Naive thymus-derived CD4-positive, alpha-beta T cell (primary cell): ENCODE data around the gene ZC3HAV1. TPM values are rescaled to one million over a fixed set of nuclear protein-coding genes. Genes with fewer than 3 reads are reported as not detected.

ENCODE experiments used
- ATAC-seq: fragments of 150-1000 bp; cut with Tn5 transposase; 2 replicates; pipeline ENCODE4 v1.10.0; 2021; ENCODE audit warnings: mild to moderate bottlenecking, moderate library complexity
- CTCF ChIA-PET: fragments of 350-600 bp; sonication (Branson Sonifier 250); formaldehyde crosslinking; loops from one replicate; lab custom pipeline; 2021; ENCODE audit warnings: antibody characterized with exemption; lab: Charles Lee
- POLR2A ChIA-PET: fragments of 350-600 bp; sonication (Branson Sonifier 250); formaldehyde crosslinking; loops from one replicate; lab custom pipeline; 2021; ENCODE audit warnings: antibody characterized with exemption, inconsistent platforms; lab: Charles Lee
- DNase-seq, 9 donors: peaks; one replicate each; pipeline versions ENCODE4 v3.0.0 to v3.0.0-alpha.2; 2020 to 2022; ENCODE audit warnings: mixed read lengths in 1 of 9
- H3K27ac ChIP-seq: one replicate; pipeline ENCODE4 v1.7.0; 2013; ENCODE audit warnings: mild to moderate bottlenecking, low read depth, low read length, moderate library complexity
- H3K27me3 ChIP-seq, 2 donors: one replicate each; pipeline ENCODE4 v1.7.0; 2013; ENCODE audit warnings: low read length in 2 of 2, mild to moderate bottlenecking in 2 of 2, moderate library complexity in 2 of 2; ENCODE audit not compliant: control insufficient read depth in 2 of 2, insufficient read depth in 2 of 2
- H3K36me3 ChIP-seq, 3 experiments: 1 replicate in 2 of 3; 2 replicates in 1 of 3; pipeline ENCODE4 v1.7.0; 2013; ENCODE audit warnings: low read length in 3 of 3, mild to moderate bottlenecking in 3 of 3, moderate library complexity in 1 of 3; ENCODE audit not compliant: insufficient read depth in 3 of 3, control insufficient read depth in 2 of 3
- H3K4me1 ChIP-seq, 2 donors: one replicate each; pipeline ENCODE4 v1.7.0; 2013; ENCODE audit warnings: low read length in 2 of 2, mild to moderate bottlenecking in 2 of 2, moderate library complexity in 1 of 2; ENCODE audit not compliant: control insufficient read depth in 2 of 2, insufficient read depth in 2 of 2
- H3K4me3 ChIP-seq: 2 replicates; pipeline ENCODE4 v1.7.0; 2013; ENCODE audit warnings: mild to moderate bottlenecking, low read length
- H3K9me3 ChIP-seq, 3 experiments: 1 replicate in 2 of 3; 2 replicates in 1 of 3; pipeline ENCODE4 v1.7.0; 2013; ENCODE audit warnings: low read length in 3 of 3; ENCODE audit not compliant: control insufficient read depth in 2 of 3
- H3K27ac Mint-ChIP-seq, 9 donors: one replicate each; pipeline ENCODE4 v1.8.0; 2020 to 2022; ENCODE audit warnings: mixed read lengths in 9 of 9, mild to moderate bottlenecking in 8 of 9, moderate library complexity in 5 of 9, inconsistent platforms in 2 of 9
- H3K27me3 Mint-ChIP-seq, 5 donors: one replicate each; pipeline ENCODE4 v1.8.0; 2021 to 2022; ENCODE audit warnings: mixed read lengths in 5 of 5, mild to moderate bottlenecking in 1 of 5
- H3K36me3 Mint-ChIP-seq, 5 donors: one replicate each; pipeline ENCODE4 v1.8.0; 2020 to 2022; ENCODE audit warnings: mixed read lengths in 5 of 5, mild to moderate bottlenecking in 3 of 5, inconsistent platforms in 1 of 5
- H3K4me1 Mint-ChIP-seq, 7 donors: one replicate each; pipeline ENCODE4 v1.8.0; 2020 to 2022; ENCODE audit warnings: mixed read lengths in 7 of 7, mild to moderate bottlenecking in 3 of 7, inconsistent platforms in 1 of 7
- H3K4me3 Mint-ChIP-seq, 10 donors: one replicate each; pipeline ENCODE4 v1.8.0; 2020 to 2022; ENCODE audit warnings: mild to moderate bottlenecking in 10 of 10, mixed read lengths in 10 of 10, moderate library complexity in 6 of 10, inconsistent platforms in 2 of 10
- H3K9me3 Mint-ChIP-seq, 11 donors: one replicate each; pipeline ENCODE4 v1.8.0; 2020 to 2022; ENCODE audit warnings: mixed read lengths in 11 of 11, mild to moderate bottlenecking in 4 of 11, inconsistent platforms in 1 of 11, moderate library complexity in 1 of 11
- intact Hi-C, 2 donors: fragments of 100-400 bp; cut with micrococcal nuclease; formaldehyde crosslinking; loops; one replicate each; pipeline ENCODE4 v1.15.1; 2023
- polyA plus RNA-seq, 2 donors: library from polyadenylated mRNA; unstranded; fragments of 300-500 nt; fragmentation: Illumina TruSeq; gene quantifications; one replicate each; pipeline ENCODE4 v1.2.3, GENCODE V29; 2021
- total RNA-seq, 6 experiments: library from RNA in 5 of 6; stranded (reverse) in 5 of 6; gene quantifications; 1 replicate in 5 of 6; 2 replicates in 1 of 6; pipeline ENCODE4 v1.2.3 and lab custom pipeline; 2021 to 2026

Gene ZC3HAV1
- total and polyA plus RNA-seq, 7 experiments from 2014 or later = 129 to 249 (median 157) TPM

- H3K36me3 Mint-ChIP-seq = peaks cover 5 to 64% (median 51%) of the 10 kb centered on the region in 5 donors
- H3K4me1 Mint-ChIP-seq = peaks cover 31 to 77% (median 67%) of the 10 kb centered on the region in 7 donors
- peaks cover 0 to 1% (median 0%) of the 10 kb centered on the region in 11 donors for H3K9me3 Mint-ChIP-seq
- H3K4me1 ChIP-seq = peaks cover 11 to 36% of the 10 kb centered on the region in 2 donors
- peaks cover 41 to 82% (median 42%) of the 10 kb centered on the region in 3 experiments for H3K36me3 ChIP-seq
- peak overlapping the region in 9 of 10 donors; percentile 23 to 79 (median 63) for H3K4me3 Mint-ChIP-seq
- ATAC-seq (peak; percentile 43), DNase-seq (no peak)
- intact Hi-C loops = loop anchor here in 1 of 2 donors (1.0 kb wide), 1 partner anchor 185 kb away; no protein-coding TSS in a partner anchor
- POLR2A ChIA-PET = interaction anchor here (0.6 to 0.9 kb wide), 2 partner anchors 9 to 52 kb away, joined by 3 to 4 read pairs; no protein-coding TSS in a partner anchor
- no peaks in the 10 kb centered on the region for H3K27me3 ChIP-seq
- no peaks in the 10 kb centered on the region for H3K27me3 Mint-ChIP-seq
- H3K4me3 ChIP-seq = no peak overlapping the region
- CTCF ChIA-PET = interaction anchor here (0.7 to 2.0 kb wide), 4 partner anchors 16 to 185 kb away, joined by 3 to 13 read pairs (median 4); no protein-coding TSS in a partner anchor
- peak overlapping the region; percentile 15 for H3K27ac ChIP-seq
- no peaks in the 10 kb centered on the region for H3K9me3 ChIP-seq
- H3K27ac Mint-ChIP-seq = peak overlapping the region; percentile 75 to 96 (median 89)
These were observed 37.8 kb downstream of the ZC3HAV1 start for GRCh38 chr7:139071680-139072079.

- no peak overlapping the region for H3K4me3 ChIP-seq
- H3K27ac ChIP-seq = peak overlapping the region; percentile 15
- ChIA-PET POLR2A (interaction anchor here (0.6 to 2.0 kb wide), 8 partner anchors 9 to 174 kb away, joined by 3 to 8 read pairs (median 4); a partner anchor contains a TSS), CTCF (interaction anchor here (0.7 to 1.5 kb wide), 3 partner anchors 17 to 182 kb away, joined by 3 to 7 read pairs (median 3); no protein-coding TSS in a partner anchor)
- Mint-ChIP-seq H3K9me3 (peaks cover 0 to 1% (median 0%) of the 10 kb centered on the region in 11 donors), H3K27ac (peak overlapping the region in 8 of 9 donors; percentile 9 to 89 (median 57)), H3K27me3 (no peaks in the 10 kb centered on the region), H3K36me3 (peaks cover 5 to 74% (median 63%) of the 10 kb centered on the region in 5 donors), H3K4me1 (peaks cover 26 to 85% (median 79%) of the 10 kb centered on the region in 7 donors), H3K4me3 (peak overlapping the region in 1 of 10 donors; percentile 19)
- H3K9me3 ChIP-seq = no peaks in the 10 kb centered on the region
- intact Hi-C loops = no loop called here
- DNase-seq = no peak
- no peaks in the 10 kb centered on the region for H3K27me3 ChIP-seq
- peaks cover 8 to 28% of the 10 kb centered on the region in 2 donors for H3K4me1 ChIP-seq
- ATAC-seq = peak; percentile 38
- H3K36me3 ChIP-seq = peaks cover 45 to 89% (median 46%) of the 10 kb centered on the region in 3 experiments
These were observed 40.7 kb downstream of the ZC3HAV1 start for GRCh38 chr7:139068544-139069399.

GRCh38 chr7:139066315-139066714, 43.2 kb downstream of the ZC3HAV1 start:
- H3K36me3 ChIP-seq = peaks cover 48 to 85% (median 52%) of the 10 kb centered on the region in 3 experiments
- ATAC-seq (no peak), DNase-seq (no peak)
- no peak overlapping the region for H3K27ac ChIP-seq
- no peak overlapping the region for H3K4me3 ChIP-seq
- Mint-ChIP-seq H3K27me3 (no peaks in the 10 kb centered on the region), H3K36me3 (peaks cover 0 to 76% (median 62%) of the 10 kb centered on the region in 5 donors), H3K4me1 (peaks cover 22 to 83% (median 77%) of the 10 kb centered on the region in 7 donors), H3K27ac (peak overlapping the region; percentile 19 to 80 (median 70)), H3K4me3 (peak overlapping the region in 2 of 10 donors; percentile 4 to 43), H3K9me3 (no peaks in the 10 kb centered on the region)
- ChIA-PET POLR2A (interaction anchor here (0.6 to 1.7 kb wide), 6 partner anchors 9 to 53 kb away, joined by 3 to 6 read pairs (median 4); no protein-coding TSS in a partner anchor), CTCF (interaction anchor here (0.6 to 0.9 kb wide), 2 partner anchors 9 to 15 kb away, joined by 4 to 5 read pairs; no protein-coding TSS in a partner anchor)
- peaks cover 0 to 18% of the 10 kb centered on the region in 2 donors for H3K4me1 ChIP-seq
- no peaks in the 10 kb centered on the region for H3K9me3 ChIP-seq
- intact Hi-C loops = no loop called here
- no peaks in the 10 kb centered on the region for H3K27me3 ChIP-seq

- H3K36me3 ChIP-seq = peaks cover 55 to 88% (median 62%) of the 10 kb centered on the region in 3 experiments
- H3K4me3 ChIP-seq = no peak overlapping the region
- peaks cover 0 to 21% of the 10 kb centered on the region in 2 donors for H3K4me1 ChIP-seq
- Mint-ChIP-seq H3K36me3 (peaks cover 6 to 83% (median 70%) of the 10 kb centered on the region in 5 donors), H3K27ac (peak overlapping the region in 7 of 9 donors; percentile 15 to 80 (median 67)), H3K4me1 (peaks cover 28 to 91% (median 83%) of the 10 kb centered on the region in 7 donors), H3K9me3 (no peaks in the 10 kb centered on the region), H3K27me3 (no peaks in the 10 kb centered on the region), H3K4me3 (peak overlapping the region in 1 of 10 donors; percentile 38)
- DNase-seq = no peak
- H3K27ac ChIP-seq = peak overlapping the region; percentile 8
- CTCF ChIA-PET = interaction anchor here (0.7 to 0.9 kb wide), 3 partner anchors 10 to 49 kb away, joined by 3 to 4 read pairs (median 3); no protein-coding TSS in a partner anchor
- no peaks in the 10 kb centered on the region for H3K9me3 ChIP-seq
- ATAC-seq = no peak
- H3K27me3 ChIP-seq = no peaks in the 10 kb centered on the region
- POLR2A ChIA-PET = interaction anchor here (1.0 to 1.7 kb wide), 4 partner anchors 15 to 160 kb away, joined by 4 to 6 read pairs (median 4); no protein-coding TSS in a partner anchor
- intact Hi-C loops = no loop called here
These were observed 44.2 kb downstream of the ZC3HAV1 start for GRCh38 chr7:139065323-139065722.

GRCh38 chr7:139061416-139061815, 48.1 kb downstream of the ZC3HAV1 start:
- Histone ChIP-seq H3K36me3 (peaks cover 45 to 87% (median 68%) of the 10 kb centered on the region in 3 experiments), H3K9me3 (no peaks in the 10 kb centered on the region), H3K27ac (peak overlapping the region; percentile 5), H3K4me3 (no peak overlapping the region), H3K27me3 (no peaks in the 10 kb centered on the region), H3K4me1 (peaks cover 0 to 21% of the 10 kb centered on the region in 2 donors)
- DNase-seq (no peak), ATAC-seq (no peak)
- ChIA-PET CTCF (interaction anchor here (0.6 to 1.0 kb wide), 4 partner anchors 14 to 1160 kb away, joined by 3 to 4 read pairs (median 3); no protein-coding TSS in a partner anchor), POLR2A (interaction anchor here (1.0 to 1.7 kb wide), 2 partner anchors 16 to 34 kb away, joined by 4 to 6 read pairs; no protein-coding TSS in a partner anchor)
- no peaks in the 10 kb centered on the region for H3K27me3 Mint-ChIP-seq
- intact Hi-C loops = loop anchor here (1.0 to 2.0 kb wide), 4 partner anchors 13 to 17 kb away; no protein-coding TSS in a partner anchor
- H3K4me3 Mint-ChIP-seq = peak overlapping the region in 3 of 10 donors; percentile 0 to 35 (median 12)
- H3K9me3 Mint-ChIP-seq = no peaks in the 10 kb centered on the region
- H3K36me3 Mint-ChIP-seq = peaks cover 6 to 66% (median 54%) of the 10 kb centered on the region in 5 donors
- peaks cover 26 to 78% (median 69%) of the 10 kb centered on the region in 7 donors for H3K4me1 Mint-ChIP-seq
- peak overlapping the region; percentile 54 to 89 (median 73) for H3K27ac Mint-ChIP-seq
